ENCODE results near the gene PPP1R15B. TPM values are rescaled to one million over a fixed set of nuclear protein-coding genes. Genes with fewer than 3 reads are reported as not detected.

PPP1R15B gene
- total RNA-seq, 1 donor from 2014 or later, result 57.5 TPM

DNA sequence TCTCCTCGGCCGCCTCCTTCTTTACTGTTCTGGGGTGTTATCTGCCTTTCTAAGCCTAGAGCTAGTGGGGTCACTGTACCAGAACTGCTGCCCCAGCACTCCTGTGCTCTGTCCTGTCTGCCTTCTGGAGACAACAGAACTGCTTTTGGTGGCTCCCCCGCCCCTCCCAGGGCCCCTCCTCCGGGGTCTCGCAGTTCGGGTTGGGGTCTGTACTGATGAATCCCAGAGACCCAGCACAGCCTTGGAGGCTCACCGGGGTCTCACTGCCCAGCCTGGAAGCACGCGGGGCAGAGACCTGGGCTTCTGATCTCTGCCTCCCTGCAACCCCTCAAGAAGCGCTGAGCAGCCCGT is 48.7 kb downstream of the PPP1R15B start:
- peak overlapping the region; percentile 64 for H3K4me3 Mint-ChIP-seq
- H3K27ac Mint-ChIP-seq, result peak overlapping the region; percentile 70
- peaks cover 6% of the 10 kb centered on the region for H3K27me3 Mint-ChIP-seq (ENCODE audit: low read depth)
- TF ChIP-seq CTCF (IDR thresholded peaks at IDR 0.05; ENCODE audit: unreplicated experiment), result no peak
- DNase-seq (ENCODE audit: low spot score in 2 of 2, unreplicated experiment in 2 of 2), result no peak
- no peaks in the 10 kb centered on the region for H3K36me3 Mint-ChIP-seq
- no peaks in the 10 kb centered on the region for H3K9me3 Mint-ChIP-seq
- H3K4me1 Mint-ChIP-seq, result peaks cover 46% of the 10 kb centered on the region

GRCh38 chr1:204361781-204362180 is 49.8 kb downstream of the PPP1R15B start:
- Mint-ChIP-seq H3K36me3 (no peaks in the 10 kb centered on the region), H3K27me3 (ENCODE audit: low read depth) (peaks cover 1% of the 10 kb centered on the region), H3K9me3 (no peaks in the 10 kb centered on the region), H3K4me3 (no peak overlapping the region), H3K27ac (peak overlapping the region; percentile 33), H3K4me1 (peaks cover 52% of the 10 kb centered on the region)
- TF ChIP-seq CTCF (IDR thresholded peaks at IDR 0.05; ENCODE audit: unreplicated experiment), result no peak
- no peak for DNase-seq (ENCODE audit: low spot score in 2 of 2, unreplicated experiment in 2 of 2)

DNA sequence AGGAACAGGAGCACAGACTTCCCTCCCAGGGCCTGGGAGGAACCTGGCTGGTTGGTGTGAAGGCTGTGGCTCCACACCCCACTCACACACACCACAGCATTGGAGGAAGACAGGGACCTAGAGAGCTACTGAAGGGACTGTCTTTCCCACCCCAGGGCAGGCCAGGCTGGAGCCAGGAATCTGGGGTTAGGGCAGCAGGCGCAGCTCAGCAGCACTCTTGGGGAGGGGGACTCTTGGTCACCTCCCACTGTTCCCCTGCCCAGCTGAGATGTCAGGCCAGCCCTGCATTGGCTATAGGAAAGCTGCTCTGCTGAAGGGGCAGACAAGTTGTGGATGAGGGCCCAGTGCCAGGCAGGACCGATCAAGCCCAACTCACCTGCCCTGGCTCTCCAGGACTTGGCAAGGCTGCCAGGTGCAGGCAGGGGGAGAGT is 50.3 kb downstream of the PPP1R15B start:
- peak overlapping the region; percentile 64 for H3K27ac Mint-ChIP-seq
- peaks cover 1% of the 10 kb centered on the region for H3K27me3 Mint-ChIP-seq (ENCODE audit: low read depth)

DNA sequence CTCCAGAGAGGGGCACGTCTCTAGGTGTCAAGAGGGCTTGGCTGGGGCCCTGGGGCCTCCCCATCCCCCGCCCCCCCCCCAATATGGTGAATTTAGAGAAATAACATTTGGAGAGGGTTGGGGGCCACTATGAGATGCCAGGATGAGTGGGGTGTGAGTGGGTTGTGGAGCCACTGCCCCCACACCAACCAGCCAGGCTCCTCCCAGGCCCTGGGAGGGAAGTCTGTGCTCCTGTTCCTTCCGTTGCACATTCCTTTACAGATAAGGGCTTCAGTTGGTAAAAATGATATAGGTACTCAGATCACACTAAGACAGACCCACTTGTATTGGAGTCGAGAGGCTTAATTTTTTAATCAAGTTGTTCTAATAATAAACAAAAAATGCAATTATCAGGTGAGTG is 51.3 kb downstream of the PPP1R15B start:
- Mint-ChIP-seq H3K4me1 (peaks cover 52% of the 10 kb centered on the region), H3K4me3 (no peak overlapping the region)
- no peak for DNase-seq (ENCODE audit: low spot score in 2 of 2, unreplicated experiment in 2 of 2)

More for the DNA sequence above, 50.3 kb downstream of the PPP1R15B start:
- no peak for TF ChIP-seq CTCF (IDR thresholded peaks at IDR 0.05; ENCODE audit: unreplicated experiment)
- Mint-ChIP-seq H3K9me3 (no peaks in the 10 kb centered on the region), H3K4me3 (no peak overlapping the region), H3K36me3 (no peaks in the 10 kb centered on the region), H3K4me1 (peaks cover 52% of the 10 kb centered on the region)
- no peak for DNase-seq (ENCODE audit: low spot score in 2 of 2, unreplicated experiment in 2 of 2)

DNA sequence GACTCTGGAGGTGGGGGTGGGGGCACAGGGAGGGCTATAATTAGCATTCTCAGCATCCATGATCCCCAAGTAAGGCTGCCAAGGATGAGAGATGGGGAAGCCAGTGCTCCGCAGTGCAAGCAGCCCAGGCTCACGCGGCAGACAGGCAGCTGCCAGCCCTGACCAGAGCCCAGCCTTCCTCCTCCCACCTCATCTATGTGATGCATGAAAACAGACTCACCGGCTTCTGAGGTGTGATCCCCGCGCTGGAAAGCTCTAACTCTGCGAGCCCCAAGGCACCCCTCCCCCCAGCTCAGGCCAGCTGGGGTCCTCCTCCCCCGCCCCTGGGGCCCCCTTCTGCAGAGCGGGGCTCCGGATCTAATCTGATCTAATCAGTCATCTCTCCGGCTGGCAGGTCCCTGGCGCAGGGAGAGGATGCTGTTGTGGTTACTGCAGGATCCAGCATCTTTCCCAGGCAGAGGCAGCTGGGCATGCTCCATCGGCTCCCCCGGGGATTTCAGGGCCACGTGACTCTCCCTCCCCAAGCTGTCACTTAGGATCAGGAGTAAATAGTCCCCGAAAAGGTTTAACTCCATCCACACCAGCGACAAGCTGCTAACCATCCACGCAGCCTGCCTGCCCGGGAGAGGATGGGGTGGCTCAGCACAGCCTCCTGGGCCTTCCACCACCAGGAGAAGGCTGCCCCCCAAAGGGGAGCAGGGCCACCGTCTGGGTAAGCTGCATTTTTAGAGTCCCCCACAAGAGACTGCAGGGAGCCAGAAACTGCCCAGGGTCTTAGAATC is 52.0 kb downstream of the PPP1R15B start, which contains the start of gene PLEKHA6:
TSS of gene PLEKHA6 (minus strand) at position 456 of the 782 bp plus-strand sequence. CDS start 86,202 bp downstream, outside the sequence.
- TF ChIP-seq CTCF (IDR thresholded peaks at IDR 0.05; ENCODE audit: unreplicated experiment), result no peak
- H3K4me1 Mint-ChIP-seq, result peaks cover 52% of the 10 kb centered on the region
- peaks cover 1% of the 10 kb centered on the region for H3K27me3 Mint-ChIP-seq (ENCODE audit: low read depth)
- H3K4me3 Mint-ChIP-seq, result peak within 1 kb of the TSS; percentile 55
- no peaks in the 10 kb centered on the region for H3K36me3 Mint-ChIP-seq
- H3K27ac Mint-ChIP-seq, result peak within 1 kb of the TSS; percentile 56
- DNase-seq (ENCODE audit: low spot score in 2 of 2, unreplicated experiment in 2 of 2), result no peak
- H3K9me3 Mint-ChIP-seq, result no peaks in the 10 kb centered on the region

More for the DNA sequence above, 51.3 kb downstream of the PPP1R15B start:
- H3K27me3 Mint-ChIP-seq (ENCODE audit: low read depth), result peaks cover 1% of the 10 kb centered on the region
- TF ChIP-seq CTCF (IDR thresholded peaks at IDR 0.05; ENCODE audit: unreplicated experiment), result no peak
- no peak overlapping the region for H3K27ac Mint-ChIP-seq
- H3K36me3 Mint-ChIP-seq, result no peaks in the 10 kb centered on the region
- no peaks in the 10 kb centered on the region for H3K9me3 Mint-ChIP-seq

All from mesothelial cell of epicardium (in vitro differentiated cells).